Thyroid gland (tissue), 4 donors: ENCODE measurements around the gene FGD3.

Experiments used
- CTCF ChIP-seq, 6 experiments: fragments of 200-600 bp in 3 of 6; fragments of 450-650 bp in 3 of 6; sonication (generic) in 3 of 6; IDR thresholded peaks; one replicate each; pipeline ENCODE4 v1.5.1; 2016 to 2019; ENCODE audit warnings: antibody characterized with exemption in 6 of 6, mild to moderate bottlenecking in 2 of 6, inconsistent platforms in 1 of 6, moderate library complexity in 1 of 6
- POLR2A ChIP-seq, 2 donors: fragments of 450-650 bp; IDR thresholded peaks; one replicate each; pipeline ENCODE4 v1.6.1; 2017; ENCODE audit warnings: antibody characterized with exemption in 2 of 2, mild to moderate bottlenecking in 2 of 2, moderate library complexity in 1 of 2

- TF ChIP-seq CTCF (IDR thresholded peaks at IDR 0.05) = no peak
- peak in 1 of 2 donors; percentile 11 for TF ChIP-seq POLR2A (IDR thresholded peaks at IDR 0.05)
These were observed 26.9 kb downstream of the FGD3 start for GRCh38 chr9:92974161-92974661.
